T-cell (primary cell): ENCODE data around the gene DHX34. TPM values are rescaled to one million over a fixed set of nuclear protein-coding genes. Genes with fewer than 3 reads are reported as not detected.

Source experiments
- ATAC-seq, 4 experiments: fragments of 200-7000 bp in 3 of 4; fragments of 150-1000 bp in 1 of 4; cut with Tn5 transposase; replicated peaks in 1 of 4; 1 replicate in 3 of 4; 2 replicates in 1 of 4; pipeline ENCODE4 v1.10.0; 2021; ENCODE audit warnings: moderate library complexity in 3 of 4, mild to moderate bottlenecking in 2 of 4, moderate number of reproducible peaks in 1 of 4
- CTCF ChIA-PET, 2 donors: fragments of 300-600 bp; sonication (Branson Sonifier 250); formaldehyde crosslinking; loops; one replicate each; lab custom pipeline; 2022; ENCODE audit warnings: antibody characterized with exemption in 2 of 2; lab: Charles Lee
- POLR2A ChIA-PET, 2 donors: fragments of 300-600 bp; sonication (Branson Sonifier 250); formaldehyde crosslinking; loops; one replicate each; lab custom pipeline; 2022; ENCODE audit warnings: antibody characterized with exemption in 2 of 2; lab: Charles Lee
- DNase-seq, 35 experiments: peaks; one replicate each; pipeline versions ENCODE4 v3.0.0 to v3.0.0-alpha.2; 2013 to 2023
- H3K27ac ChIP-seq: one replicate; pipeline ENCODE4 v1.5.1; 2013; ENCODE audit warnings: low read length
- H3K27me3 ChIP-seq, 2 experiments: replicated peaks in 1 of 2; 1 replicate in 1 of 2; 2 replicates in 1 of 2; pipeline versions ENCODE4 v1.6.1 to v1.7.0; 2013; ENCODE audit warnings: low read length in 1 of 2, mixed read lengths in 1 of 2; ENCODE audit not compliant: control insufficient read depth in 2 of 2, insufficient read depth in 2 of 2; ENCODE audit errors: extremely low read depth in 1 of 2
- H3K36me3 ChIP-seq, 2 donors: 1 replicate in 1 of 2; 2 replicates in 1 of 2; pipeline versions ENCODE4 v1.6.1 to v1.7.0; 2013; ENCODE audit warnings: low read length in 1 of 2; ENCODE audit not compliant: control insufficient read depth in 2 of 2, insufficient read depth in 1 of 2; ENCODE audit errors: extremely low read depth in 1 of 2
- H3K4me1 ChIP-seq, 2 experiments: 1 replicate in 1 of 2; 2 replicates in 1 of 2; pipeline versions ENCODE4 v1.6.1 to v1.7.0; 2013; ENCODE audit warnings: low read length in 2 of 2, mixed read lengths in 1 of 2; ENCODE audit not compliant: insufficient read depth in 2 of 2, control insufficient read depth in 1 of 2; ENCODE audit errors: extremely low read depth in 1 of 2
- H3K4me3 ChIP-seq, 2 donors: 1 replicate in 1 of 2; 2 replicates in 1 of 2; pipeline versions ENCODE4 v1.5.1 to v1.7.0; 2013; ENCODE audit warnings: mild to moderate bottlenecking in 2 of 2, low read length in 1 of 2, moderate library complexity in 1 of 2; ENCODE audit not compliant: control insufficient read depth in 1 of 2; ENCODE audit errors: extremely low read depth in 1 of 2
- H3K9me3 ChIP-seq: 2 replicates; pipeline ENCODE4 v1.7.0; 2013
- H3K27ac Mint-ChIP-seq, 2 donors: one replicate each; pipeline ENCODE4 v1.8.0; 2020 to 2021; ENCODE audit warnings: mild to moderate bottlenecking in 2 of 2, mixed read lengths in 2 of 2
- H3K27me3 Mint-ChIP-seq, 2 donors: one replicate each; pipeline ENCODE4 v1.8.0; 2021 to 2022; ENCODE audit warnings: mixed read lengths in 2 of 2
- H3K36me3 Mint-ChIP-seq: one replicate; pipeline ENCODE4 v1.8.0; 2021; ENCODE audit warnings: mixed read lengths
- H3K4me1 Mint-ChIP-seq, 3 donors: one replicate each; pipeline ENCODE4 v1.8.0; 2020 to 2022; ENCODE audit warnings: mixed read lengths in 3 of 3, mild to moderate bottlenecking in 1 of 3
- H3K4me3 Mint-ChIP-seq, 3 donors: one replicate each; pipeline ENCODE4 v1.8.0; 2020 to 2022; ENCODE audit warnings: mild to moderate bottlenecking in 3 of 3, mixed read lengths in 3 of 3, moderate library complexity in 3 of 3
- H3K9me3 Mint-ChIP-seq, 3 donors: one replicate each; pipeline ENCODE4 v1.8.0; 2020 to 2022; ENCODE audit warnings: mixed read lengths in 3 of 3
- WGBS: methylation state at CpG from one replicate; pipeline ENCODE4 v1.1.5; 2013; ENCODE audit warnings: missing lambda C conversion rate; ENCODE audit not compliant: insufficient coverage; 5-methylcytosine and 5-hydroxymethylcytosine counted together
- total RNA-seq, 35 experiments: library from RNA in 6 of 35; stranded (reverse) in 6 of 35; fragments of 120-200 nt in 1 of 35; gene quantifications; one replicate each; pipeline versions ENCODE4 v1.2.1 to v1.2.4 and lab custom pipeline; 2013 to 2026

The DHX34 gene
- total RNA-seq, 5 donors from 2014 or later (not counting 1 experiment from before 2014, with no cell fraction given), result 13.4 to 30.7 (median 28.8) TPM

GRCh38 chr19:47417107-47417745 is 68.1 kb downstream of the DHX34 start:
- H3K27me3 Mint-ChIP-seq, result peaks cover 64 to 69% of the 10 kb centered on the region in 2 donors
- no peak overlapping the region for H3K27ac Mint-ChIP-seq
- peak overlapping the region in 2 of 3 donors; percentile 29 to 70 for H3K4me3 Mint-ChIP-seq
- no peaks in the 10 kb centered on the region for H3K36me3 Mint-ChIP-seq
- Histone ChIP-seq H3K27me3 (peaks cover 4 to 83% of the 10 kb centered on the region in 2 experiments), H3K9me3 (no peaks in the 10 kb centered on the region), H3K36me3 (no peaks in the 10 kb centered on the region), H3K4me1 (peaks cover 3 to 38% of the 10 kb centered on the region in 2 experiments), H3K4me3 (no peak overlapping the region), H3K27ac (no peak overlapping the region)
- ChIA-PET CTCF (interaction anchor here in 1 of 2 donors (0.6 kb wide), 1 partner anchor 1085 kb away, joined by 3 read pairs; no protein-coding TSS in a partner anchor), POLR2A (no interaction called here)
- H3K4me1 Mint-ChIP-seq, result peaks cover 30 to 41% (median 40%) of the 10 kb centered on the region in 3 donors
- DNase-seq (no peak), ATAC-seq (no peak)
- H3K9me3 Mint-ChIP-seq, result no peaks in the 10 kb centered on the region
- 8% methylated on average over 10 of the region's 18 CpGs for WGBS

GRCh38 chr19:47417746-47418691 is 68.9 kb downstream of the DHX34 start:
- H3K4me1 ChIP-seq, result peaks cover 3 to 38% of the 10 kb centered on the region in 2 experiments
- Mint-ChIP-seq H3K36me3 (no peaks in the 10 kb centered on the region), H3K27me3 (peaks cover 72 to 77% of the 10 kb centered on the region in 2 donors), H3K27ac (peak overlapping the region in 1 of 2 donors; percentile 13), H3K9me3 (no peaks in the 10 kb centered on the region), H3K4me1 (peaks cover 32 to 49% (median 48%) of the 10 kb centered on the region in 3 donors), H3K4me3 (peak overlapping the region; percentile 29 to 70 (median 63))
- no peaks in the 10 kb centered on the region for H3K36me3 ChIP-seq
- H3K9me3 ChIP-seq, result no peaks in the 10 kb centered on the region
- ATAC-seq (peak in 1 of 4 experiments; percentile 37), DNase-seq (no peak)
- POLR2A ChIA-PET, result no interaction called here
- 8% methylated on average over 20 of the region's 34 CpGs for WGBS
- no peak overlapping the region for H3K4me3 ChIP-seq
- peaks cover 11 to 87% of the 10 kb centered on the region in 2 experiments for H3K27me3 ChIP-seq
- CTCF ChIA-PET, result no interaction called here
- no peak overlapping the region for H3K27ac ChIP-seq

- Histone ChIP-seq H3K36me3 (no peaks in the 10 kb centered on the region), H3K4me3 (no peak overlapping the region), H3K9me3 (no peaks in the 10 kb centered on the region), H3K4me1 (peaks cover 3 to 38% of the 10 kb centered on the region in 2 experiments), H3K27me3 (peaks cover 14 to 90% of the 10 kb centered on the region in 2 experiments), H3K27ac (no peak overlapping the region)
- peaks cover 78 to 80% of the 10 kb centered on the region in 2 donors for H3K27me3 Mint-ChIP-seq
- ChIA-PET POLR2A (no interaction called here), CTCF (no interaction called here)
- peak in 2 of 4 experiments; percentile 11 to 17 for ATAC-seq
- no peaks in the 10 kb centered on the region for H3K36me3 Mint-ChIP-seq
- H3K4me1 Mint-ChIP-seq, result peaks cover 32 to 54% (median 51%) of the 10 kb centered on the region in 3 donors
- 0% methylated on average over 9 of the region's 9 CpGs for WGBS
- H3K9me3 Mint-ChIP-seq, result no peaks in the 10 kb centered on the region
- H3K27ac Mint-ChIP-seq, result no peak overlapping the region
- no peak for DNase-seq
- peak overlapping the region in 1 of 3 donors; percentile 70 for H3K4me3 Mint-ChIP-seq
Observed at GRCh38 chr19:47418692-47419029, 69.5 kb downstream of the DHX34 start.

GRCh38 chr19:47419030-47419783 is 70.1 kb downstream of the DHX34 start, which contains the start of gene MEIS3:
MEIS3 (minus strand) TSS chr19:47419527; CDS start chr19:47419081, 446 bp downstream.
- 3% methylated on average over 48 of the region's 70 CpGs for WGBS
- H3K4me3 ChIP-seq, result no peak within 1 kb of the TSS
- Mint-ChIP-seq H3K27me3 (peaks cover 80% of the 10 kb centered on the region in 2 donors), H3K36me3 (no peaks in the 10 kb centered on the region), H3K9me3 (no peaks in the 10 kb centered on the region), H3K4me1 (peaks cover 32 to 54% (median 51%) of the 10 kb centered on the region in 3 donors), H3K4me3 (peak within 1 kb of the TSS; percentile 29 to 70 (median 63)), H3K27ac (no peak within 1 kb of the TSS)
- no peak within 1 kb of the TSS for H3K27ac ChIP-seq
- DNase-seq (no peak), ATAC-seq (peak in 2 of 4 experiments; percentile 10 to 21)
- no peaks in the 10 kb centered on the region for H3K9me3 ChIP-seq
- peaks cover 3 to 38% of the 10 kb centered on the region in 2 experiments for H3K4me1 ChIP-seq
- peaks cover 18 to 91% of the 10 kb centered on the region in 2 experiments for H3K27me3 ChIP-seq
- ChIA-PET CTCF (interaction anchor here in 1 of 2 donors (1.0 kb wide), 1 partner anchor 27 kb away, joined by 3 read pairs; no protein-coding TSS in a partner anchor), POLR2A (no interaction called here)
- no peaks in the 10 kb centered on the region for H3K36me3 ChIP-seq

GRCh38 chr19:47419789-47420188 is 70.7 kb downstream of the DHX34 start:
- Mint-ChIP-seq H3K4me3 (no peak overlapping the region), H3K9me3 (no peaks in the 10 kb centered on the region), H3K27ac (no peak overlapping the region), H3K27me3 (peaks cover 79 to 82% of the 10 kb centered on the region in 2 donors), H3K36me3 (no peaks in the 10 kb centered on the region), H3K4me1 (peaks cover 32 to 54% (median 51%) of the 10 kb centered on the region in 3 donors)
- Histone ChIP-seq H3K27ac (no peak overlapping the region), H3K36me3 (no peaks in the 10 kb centered on the region), H3K27me3 (peaks cover 18 to 92% of the 10 kb centered on the region in 2 experiments), H3K9me3 (no peaks in the 10 kb centered on the region), H3K4me1 (peaks cover 3 to 38% of the 10 kb centered on the region in 2 experiments), H3K4me3 (no peak overlapping the region)
- ATAC-seq (no peak), DNase-seq (no peak)
- 16% methylated on average over 8 of the region's 19 CpGs for WGBS
- ChIA-PET CTCF (interaction anchor here in 1 of 2 donors (1.0 kb wide), 1 partner anchor 28 kb away, joined by 3 read pairs; no protein-coding TSS in a partner anchor), POLR2A (no interaction called here)
